IPS DF 19.7 (cell line): ENCODE results near the gene STRA8.
"Not testable (repeated sequence)": the region's sequence is repeated elsewhere in the genome, so short reads cannot be mapped to it uniquely, and the experiment has no call there.

Experiments used
- DNase-seq: peaks from one replicate; pipeline ENCODE4 v3.0.0-alpha.2; 2013; ENCODE audit warnings: low read depth, low spot score

Gene STRA8

GRCh38 chr7:135204876-135205275 lies 28.8 kb upstream of the STRA8 start:
- DNase-seq, result no peak

GRCh38 chr7:135205850-135206249 lies 27.8 kb upstream of the STRA8 start:
- DNase-seq, result no peak

- no peak for DNase-seq
Measured at GRCh38 chr7:135206941-135207391, 26.7 kb upstream of the STRA8 start.

- no peak for DNase-seq
Measured at GRCh38 chr7:135207406-135208101, 26.1 kb upstream of the STRA8 start.

- DNase-seq, result no peak
Measured at GRCh38 chr7:135208102-135208793, 25.4 kb upstream of the STRA8 start.

- DNase-seq, result no peak
Measured at GRCh38 chr7:135209225-135209834, 24.3 kb upstream of the STRA8 start.

GRCh38 chr7:135210888-135211178 lies 22.8 kb upstream of the STRA8 start:
- no peak for DNase-seq

- peak; percentile 15 for DNase-seq
Measured at GRCh38 chr7:135211179-135211945, 22.3 kb upstream of the STRA8 start, which contains the start of gene WDR91. WDR91 (minus strand) TSS chr7:135211526; CDS start chr7:135211502, 24 bp downstream.

- DNase-seq, result not testable (repeated sequence)
Measured at GRCh38 chr7:135211946-135212685, 21.5 kb upstream of the STRA8 start.

- no peak for DNase-seq
Measured at GRCh38 chr7:135213831-135214230, 19.8 kb upstream of the STRA8 start.

GRCh38 chr7:135215180-135215579 lies 18.5 kb upstream of the STRA8 start:
- no peak for DNase-seq

GRCh38 chr7:135215698-135216097 lies 17.9 kb upstream of the STRA8 start:
- DNase-seq, result no peak

GRCh38 chr7:135217645-135218509 lies 15.8 kb upstream of the STRA8 start:
- no peak for DNase-seq

- no peak for DNase-seq
Measured at GRCh38 chr7:135224027-135224426, 9.6 kb upstream of the STRA8 start.

- DNase-seq, result no peak
Measured at GRCh38 chr7:135231686-135232085, 2.0 kb upstream of the STRA8 start.

- DNase-seq, result no peak
Measured at GRCh38 chr7:135232087-135232486, 1.6 kb upstream of the STRA8 start.

GRCh38 chr7:135232720-135233119 lies 918 bp upstream of the STRA8 start:
- no peak for DNase-seq

- not testable (repeated sequence) for DNase-seq
Measured at GRCh38 chr7:135234095-135234494, 457 bp downstream of the STRA8 start.

GRCh38 chr7:135234727-135235126 lies 1.1 kb downstream of the STRA8 start:
- no peak for DNase-seq

GRCh38 chr7:135235841-135236240 lies 2.2 kb downstream of the STRA8 start:
- DNase-seq, result no peak
